ENCODE data around the gene HEMK1. TPM values are rescaled to one million over a fixed set of nuclear protein-coding genes. Genes with fewer than 3 reads are reported as not detected.

Gene HEMK1
- total and polyA plus RNA-seq, 2 donors (not counting 3 experiments of a cell fraction or from before 2014, with no cell fraction given) = 14.2 to 15.2 TPM

DNA sequence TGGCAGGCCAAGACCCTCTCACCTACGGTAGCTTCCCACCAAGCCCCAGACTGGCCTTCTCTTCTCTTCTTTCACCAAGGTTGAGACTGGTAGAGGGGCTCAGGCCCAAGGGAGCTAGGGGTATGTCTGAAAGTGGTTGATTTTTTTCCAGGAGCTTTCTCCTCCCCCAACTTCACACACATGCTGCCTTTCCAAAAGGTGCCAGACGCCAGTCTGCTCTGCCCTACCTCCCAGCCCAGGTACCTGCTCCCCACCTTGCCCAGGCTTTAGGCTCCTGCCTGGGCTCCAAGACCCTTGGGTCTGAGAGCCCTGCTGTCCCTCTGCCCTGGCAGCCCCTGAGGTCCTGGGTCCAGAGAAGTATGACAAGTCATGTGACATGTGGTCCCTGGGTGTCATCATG lies 76.1 kb downstream of the HEMK1 start:
- ChIA-PET POLR2A (no interaction called here), CTCF (no interaction called here)
- no peaks in the 10 kb centered on the region for H3K4me1 ChIP-seq (ENCODE audit: control insufficient read depth, extremely low read depth, insufficient read depth, low read length)
- DNase-seq (ENCODE audit: low read depth, low spot score) (no peak), FAIRE-seq (no peak)
- no peaks in the 10 kb centered on the region for H3K27me3 ChIP-seq (ENCODE audit: control insufficient read depth in 2 of 2, insufficient read depth in 2 of 2, low read length in 2 of 2)
- no peak overlapping the region for H3K4me3 ChIP-seq (replicated peaks in 1 of 3; ENCODE audit: insufficient read depth in 1 of 3, low read depth in 1 of 3, low read length in 3 of 3)
- no peaks in the 10 kb centered on the region for H3K9me1 ChIP-seq (replicated peaks; ENCODE audit: control insufficient read depth, extremely low read depth, insufficient read depth, low read length)
- no peak overlapping the region for H2AFZ ChIP-seq (ENCODE audit: low read depth, low read length)
- dilution Hi-C loops (cut with MboI; ENCODE audit: extremely low pct_ligation_motif_present, low sequenced_read_pairs) (no loop called here), intact Hi-C loops (cut with micrococcal nuclease) (no loop called here)
- H3K79me2 ChIP-seq (ENCODE audit: control insufficient read depth, insufficient read depth, low read length) = no peaks in the 10 kb centered on the region
- BruUV-seq (replicated peaks) = no TSS peak
- no peak overlapping the region for H3K27ac ChIP-seq (ENCODE audit: insufficient read depth, low read depth, low read length)
- TF ChIP-seq MYC (IDR thresholded peaks at IDR 0.05; ENCODE audit: low read depth, low read length) (no peak), MAX (IDR thresholded peaks at IDR 0.05; ENCODE audit: insufficient read depth, insufficient read length) (no peak), JUN (IDR thresholded peaks at IDR 0.05; ENCODE audit: borderline replicate concordance, insufficient read depth, insufficient read length, low read depth) (no peak), CTCF (IDR thresholded peaks at IDR 0.05; ENCODE audit: extremely low read depth in 1 of 2, insufficient read depth in 1 of 2, low read depth in 1 of 2, low read length in 2 of 2) (no peak), POLR2AphosphoS5 (IDR thresholded peaks at IDR 0.05; ENCODE audit: insufficient read depth, low read depth, low read length) (no peak), EZH2 (IDR thresholded peaks at IDR 0.05; ENCODE audit: borderline replicate concordance, low read depth, low read length, severe bottlenecking) (no peak), GATA2 (IDR thresholded peaks at IDR 0.05; ENCODE audit: insufficient read depth, insufficient read length, low read depth, low read length) (no peak), POLR2A (IDR thresholded peaks at IDR 0.05; ENCODE audit: low read depth, low read length) (no peak), FOS (IDR thresholded peaks at IDR 0.05; ENCODE audit: borderline replicate concordance, insufficient read depth, low read length) (no peak)
- H3K4me2 ChIP-seq (ENCODE audit: insufficient read depth, low read length) = no peak overlapping the region
- no peaks in the 10 kb centered on the region for H3K9me3 ChIP-seq (replicated peaks; ENCODE audit: control insufficient read depth, insufficient read depth, low read length)
- H3K9ac ChIP-seq (replicated peaks; ENCODE audit: extremely low read depth, insufficient read depth, low read length) = no peak overlapping the region
- no peaks in the 10 kb centered on the region for H4K20me1 ChIP-seq (replicated peaks; ENCODE audit: control insufficient read depth, extremely low read depth, insufficient read depth, low read length)
- H3K36me3 ChIP-seq (ENCODE audit: control insufficient read depth in 2 of 2, extremely low read depth in 1 of 2, insufficient read depth in 2 of 2, low read length in 2 of 2) = peaks cover 0 to 1% of the 10 kb centered on the region in 2 experiments

Other genes starting within 250 kb of the HEMK1 start
- 266 and 279 TPM in 2 replicates for gene HYAL2, start 246.8 kb upstream of the HEMK1 start, total RNA-seq
- 970 and 1,145 TPM in 2 replicates for gene HYAL2, start 246.8 kb upstream of the HEMK1 start, polyA plus RNA-seq
- 30.0 and 31.0 TPM in 2 replicates for gene TUSC2, start 241.3 kb upstream of the HEMK1 start, total RNA-seq
- 84.8 and 89.0 TPM in 2 replicates for gene TUSC2, start 241.3 kb upstream of the HEMK1 start, polyA plus RNA-seq
- 27.0 and 31.9 TPM in 2 replicates for gene RASSF1, start 228.7 kb upstream of the HEMK1 start, total RNA-seq
- gene RASSF1, start 228.7 kb upstream of the HEMK1 start, polyA plus RNA-seq = 52.2 and 59.7 TPM in 2 replicates
- 0.38 and 0.51 TPM in 2 replicates for gene ZMYND10, start 223.8 kb upstream of the HEMK1 start, total RNA-seq
- gene ZMYND10, start 223.8 kb upstream of the HEMK1 start, polyA plus RNA-seq = 0.25 and 0.33 TPM in 2 replicates
- 13.4 and 14.5 TPM in 2 replicates for gene NPRL2, start 218.7 kb upstream of the HEMK1 start, total RNA-seq
- gene NPRL2, start 218.7 kb upstream of the HEMK1 start, polyA plus RNA-seq = 30.6 and 33.5 TPM in 2 replicates
- gene CYB561D2, start 218.7 kb upstream of the HEMK1 start, total RNA-seq = 13.6 and 16.3 TPM in 2 replicates
- 46.0 and 55.8 TPM in 2 replicates for gene CYB561D2, start 218.7 kb upstream of the HEMK1 start, polyA plus RNA-seq
- gene TMEM115, start 210.0 kb upstream of the HEMK1 start, total RNA-seq = 43.2 and 44.7 TPM in 2 replicates
- 65.5 and 90.1 TPM in 2 replicates for gene TMEM115, start 210.0 kb upstream of the HEMK1 start, polyA plus RNA-seq
- not detected in 2 replicates for gene CACNA2D2, start 65.9 kb upstream of the HEMK1 start, total RNA-seq
- 0.15 and 0.21 TPM in 2 replicates for gene CACNA2D2, start 65.9 kb upstream of the HEMK1 start, polyA plus RNA-seq
- 1.7 and 2.6 TPM in 2 replicates for gene C3orf18, start 1.8 kb upstream of the HEMK1 start, total RNA-seq
- gene C3orf18, start 1.8 kb upstream of the HEMK1 start, polyA plus RNA-seq = 2.7 and 2.9 TPM in 2 replicates
- 2.2 and 2.5 TPM in 2 replicates for gene CISH, start 42.3 kb downstream of the HEMK1 start, total RNA-seq
- gene CISH, start 42.3 kb downstream of the HEMK1 start, polyA plus RNA-seq = 4.1 and 5.8 TPM in 2 replicates
- 18.5 and 21.3 TPM in 2 replicates for gene MAPKAPK3, start 47.6 kb downstream of the HEMK1 start, total RNA-seq
- gene MAPKAPK3, start 47.6 kb downstream of the HEMK1 start, polyA plus RNA-seq = 30.5 and 33.2 TPM in 2 replicates
- 0.13 and 0.16 TPM in 2 replicates for gene DOCK3, start 105.4 kb downstream of the HEMK1 start, total RNA-seq
- gene DOCK3, start 105.4 kb downstream of the HEMK1 start, polyA plus RNA-seq = 0.08 TPM in 2 replicates